HUES48 (cell line): ENCODE results near the gene ACSL1.
A peak's percentile ranks its signal among the peaks of the same experiment; 100 is the strongest.
"Not testable (repeated sequence)": the region's sequence is repeated elsewhere in the genome, so short reads cannot be mapped to it uniquely, and the experiment has no call there.

Source experiments
- H3K27ac ChIP-seq: one replicate; pipeline ENCODE4 v1.7.0; 2013; ENCODE audit warnings: low read depth, low read length, inconsistent platforms
- H3K27me3 ChIP-seq: 2 replicates; pipeline ENCODE4 v1.6.1; 2013; ENCODE audit warnings: mild to moderate bottlenecking, low read length; ENCODE audit not compliant: control insufficient read depth, insufficient read depth
- H3K36me3 ChIP-seq: 2 replicates; pipeline ENCODE4 v1.6.1; 2013; ENCODE audit warnings: low read length; ENCODE audit not compliant: control insufficient read depth, insufficient read depth
- H3K4me1 ChIP-seq: 2 replicates; pipeline ENCODE4 v1.6.1; 2013; ENCODE audit warnings: mild to moderate bottlenecking, low read length; ENCODE audit not compliant: control insufficient read depth, insufficient read depth
- H3K4me3 ChIP-seq: 2 replicates; pipeline ENCODE4 v1.5.1; 2013; ENCODE audit warnings: mild to moderate bottlenecking, low read depth, low read length
- H3K9ac ChIP-seq: 2 replicates; pipeline ENCODE4 v1.6.1; 2013; ENCODE audit warnings: mild to moderate bottlenecking, low read depth, low read length, moderate library complexity
- H3K9me3 ChIP-seq: 2 replicates; pipeline ENCODE4 v1.6.1; 2013; ENCODE audit warnings: low read length; ENCODE audit not compliant: control insufficient read depth, insufficient read depth

The ACSL1 gene

DNA sequence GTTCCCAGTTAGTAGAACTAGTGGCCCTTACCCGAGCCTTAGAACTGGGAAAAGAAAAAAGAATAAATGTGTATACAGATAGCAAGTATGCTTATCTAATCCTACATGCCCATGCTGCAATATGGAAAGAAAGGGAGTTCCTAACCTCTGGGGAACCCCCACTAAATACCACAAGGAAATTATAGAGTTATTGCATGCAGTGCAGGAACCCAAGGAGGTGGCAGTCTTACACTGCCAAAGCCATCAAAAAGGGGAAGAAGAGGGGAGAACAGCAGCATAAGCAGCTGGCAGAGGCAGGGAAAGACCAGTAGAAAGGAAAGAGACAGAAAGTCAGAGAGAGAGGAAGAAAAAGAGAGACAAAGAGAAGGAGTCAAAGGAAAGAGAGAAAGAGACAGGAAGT is 86.2 kb downstream of the ACSL1 start:
- not testable (repeated sequence) for H3K9ac ChIP-seq, H3K27ac ChIP-seq, H3K4me1 ChIP-seq, H3K4me3 ChIP-seq, H3K27me3 ChIP-seq, H3K36me3 ChIP-seq
- H3K9me3 ChIP-seq = peaks cover 13% of the 10 kb centered on the region

DNA sequence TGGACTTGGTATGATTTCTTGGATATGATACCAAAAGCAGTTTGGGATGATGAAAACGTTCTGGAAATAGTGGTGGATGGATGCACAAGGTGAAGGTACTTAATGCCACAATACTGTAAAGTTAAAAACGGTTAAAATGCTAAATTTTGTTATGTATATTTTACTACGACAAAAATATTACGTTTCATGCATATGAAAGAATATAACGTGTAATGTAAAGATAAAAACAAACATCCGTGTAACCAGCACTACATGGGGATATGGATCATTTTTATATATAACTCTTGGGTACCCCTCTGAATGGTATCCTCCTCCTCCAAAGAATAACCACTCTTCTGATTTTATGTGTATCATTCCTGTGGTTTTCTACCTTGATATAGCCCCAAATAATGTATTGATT is 91.0 kb downstream of the ACSL1 start:
- H3K9me3 ChIP-seq = peaks cover 2% of the 10 kb centered on the region; the same call in 1 of the 2 replicates
- H3K36me3 ChIP-seq = peaks cover 12% of the 10 kb centered on the region
- H3K27ac ChIP-seq = peak overlapping the region; percentile 10
- no peaks in the 10 kb centered on the region for H3K27me3 ChIP-seq
- no peak overlapping the region for H3K9ac ChIP-seq
- H3K4me1 ChIP-seq = peaks cover 18% of the 10 kb centered on the region
- peak overlapping the region; percentile 93 for H3K4me3 ChIP-seq

DNA sequence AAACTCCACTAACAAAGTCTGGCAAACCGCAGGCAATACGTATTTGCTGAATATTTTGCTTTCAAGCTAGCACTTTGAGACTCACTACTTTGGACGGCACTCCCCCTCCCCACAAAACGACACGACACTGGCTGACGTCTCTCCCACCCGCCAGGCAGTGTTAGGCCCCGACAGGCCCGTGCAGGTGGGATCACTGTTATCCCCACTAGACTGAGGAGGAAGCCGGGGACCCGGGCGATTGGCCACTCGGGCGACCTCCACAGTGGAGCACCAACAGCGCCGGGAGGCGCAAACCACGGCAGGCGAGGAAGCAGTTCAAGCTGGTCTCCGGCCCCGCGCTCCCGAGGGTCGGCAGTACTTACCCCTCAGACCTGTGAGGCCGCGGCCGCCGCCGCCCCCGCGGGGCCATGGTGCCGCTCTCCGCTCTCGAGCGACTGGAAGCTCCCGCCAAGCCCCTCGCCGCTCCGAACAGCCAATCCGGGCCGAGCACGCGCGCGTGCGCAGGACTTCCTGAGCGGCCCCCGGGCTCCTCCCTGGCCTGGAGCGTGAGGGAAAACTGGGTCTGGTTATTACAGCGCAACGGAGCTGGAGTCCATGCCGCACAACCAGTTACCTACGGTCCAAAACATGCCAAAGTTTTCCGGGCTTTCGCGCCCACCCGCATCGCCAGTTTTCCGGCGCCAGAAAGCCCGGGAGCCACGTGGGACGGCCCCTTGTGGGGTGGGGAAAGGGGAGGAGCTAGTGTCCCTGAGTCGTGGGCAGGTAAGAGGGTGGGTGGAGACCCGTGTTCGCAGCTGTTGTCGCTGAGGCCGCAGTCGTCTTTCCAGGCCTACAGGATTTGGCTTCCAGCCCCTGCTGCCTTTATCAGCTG is 91.9 kb downstream of the ACSL1 start, which contains the start of gene CENPU:
CENPU (minus strand) TSS at position 443 of the 871 bp plus-strand sequence; CDS start at position 409, 34 bp downstream.
- peak within 1 kb of the TSS; percentile 93 for H3K4me3 ChIP-seq
- no peaks in the 10 kb centered on the region for H3K27me3 ChIP-seq
- peak within 1 kb of the TSS; percentile 91 for H3K27ac ChIP-seq
- peak within 1 kb of the TSS; percentile 92 for H3K9ac ChIP-seq
- H3K9me3 ChIP-seq = no peaks in the 10 kb centered on the region
- peaks cover 21% of the 10 kb centered on the region for H3K36me3 ChIP-seq
- H3K4me1 ChIP-seq = peaks cover 18% of the 10 kb centered on the region

DNA sequence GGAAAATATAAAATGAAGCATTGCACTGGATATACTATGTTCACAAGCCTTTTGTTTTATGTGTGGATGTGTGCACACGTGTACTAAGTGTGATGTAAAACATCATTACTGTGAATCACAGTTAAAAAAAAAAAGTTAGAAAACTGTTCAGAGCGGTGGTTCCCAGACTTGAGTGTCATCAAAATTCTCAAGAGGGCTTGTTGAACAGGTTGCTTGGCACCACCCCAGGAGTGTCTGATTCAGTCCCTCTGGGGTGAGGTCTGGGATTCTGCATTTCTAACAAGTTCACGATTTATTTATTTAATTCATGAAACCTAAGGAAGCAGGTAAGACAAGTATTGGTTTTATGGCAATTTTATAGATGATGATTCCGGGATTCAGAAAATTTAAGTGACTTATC is 93.6 kb downstream of the ACSL1 start:
- peaks cover 38% of the 10 kb centered on the region for H3K36me3 ChIP-seq
- H3K9me3 ChIP-seq = no peaks in the 10 kb centered on the region
- H3K4me3 ChIP-seq = peak overlapping the region; percentile 93
- H3K27me3 ChIP-seq = no peaks in the 10 kb centered on the region
- H3K27ac ChIP-seq = no peak overlapping the region
- H3K4me1 ChIP-seq = peaks cover 18% of the 10 kb centered on the region
- no peak overlapping the region for H3K9ac ChIP-seq

DNA sequence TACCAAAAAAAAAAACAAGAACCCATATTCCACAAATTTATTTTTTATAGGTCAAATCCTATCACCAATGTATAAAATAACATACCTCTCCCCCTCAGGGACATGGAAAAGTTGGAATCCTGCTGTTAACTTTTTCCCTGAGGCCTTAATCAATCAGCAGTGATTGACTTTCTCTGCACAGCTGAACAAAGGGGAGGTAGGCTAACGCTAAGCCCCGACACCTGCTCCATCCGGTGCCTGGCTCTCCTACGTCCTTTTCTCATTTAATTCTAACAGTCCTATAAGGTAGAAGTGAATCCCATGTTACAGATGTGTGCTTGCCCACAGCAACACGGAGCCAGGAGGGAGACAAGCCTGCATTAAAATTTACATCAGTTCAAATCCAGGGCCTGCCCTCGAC is 94.7 kb downstream of the ACSL1 start:
- Histone ChIP-seq H3K4me3 (no peak overlapping the region), H3K36me3 (peaks cover 46% of the 10 kb centered on the region), H3K27me3 (no peaks in the 10 kb centered on the region), H3K4me1 (peaks cover 18% of the 10 kb centered on the region), H3K27ac (no peak overlapping the region), H3K9me3 (no peaks in the 10 kb centered on the region), H3K9ac (no peak overlapping the region)

DNA sequence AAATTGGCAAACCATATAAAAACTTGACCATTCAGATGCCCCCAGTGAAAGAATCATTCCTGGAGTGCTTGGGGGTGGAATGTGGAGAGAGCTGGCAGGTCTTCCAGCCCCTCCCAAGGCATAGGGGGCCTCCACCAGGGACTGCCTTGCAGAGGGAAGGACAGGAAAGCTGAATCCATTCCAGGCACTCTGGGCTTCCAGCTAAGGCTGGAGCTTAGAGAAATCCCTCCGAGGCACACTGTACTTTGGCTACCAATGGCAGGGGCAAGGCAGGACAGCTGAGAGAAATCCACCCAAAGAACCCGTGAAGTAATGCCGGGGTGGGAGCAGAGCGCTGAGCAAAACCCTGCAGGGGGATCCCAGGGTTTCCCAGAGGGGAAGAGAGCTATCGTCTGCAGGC is 95.8 kb downstream of the ACSL1 start:
- Histone ChIP-seq H3K9me3 (no peaks in the 10 kb centered on the region), H3K4me3 (no peak overlapping the region), H3K36me3 (peaks cover 57% of the 10 kb centered on the region), H3K4me1 (peaks cover 16% of the 10 kb centered on the region), H3K27me3 (no peaks in the 10 kb centered on the region), H3K9ac (no peak overlapping the region), H3K27ac (no peak overlapping the region)

DNA sequence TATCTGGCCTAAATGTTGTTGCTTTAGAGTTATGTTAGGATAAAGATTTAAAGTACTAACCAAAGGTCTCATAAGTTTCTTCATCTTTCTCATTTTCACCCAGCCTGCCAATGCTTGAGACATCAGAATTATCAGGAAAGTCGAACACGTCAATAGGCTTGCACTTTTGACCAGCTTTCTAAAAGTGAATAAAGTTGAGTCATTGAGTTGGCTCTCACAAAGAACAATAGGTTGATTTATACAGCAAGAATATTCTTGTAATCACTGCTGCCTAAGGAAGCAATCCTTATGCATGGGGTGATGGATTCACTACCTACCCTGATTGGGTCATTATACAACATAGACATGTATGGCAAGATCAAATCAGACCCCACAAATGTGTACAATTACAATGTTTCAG is 96.9 kb downstream of the ACSL1 start:
- H3K27me3 ChIP-seq = no peaks in the 10 kb centered on the region
- H3K9me3 ChIP-seq = no peaks in the 10 kb centered on the region
- H3K36me3 ChIP-seq = peaks cover 67% of the 10 kb centered on the region
- H3K27ac ChIP-seq = no peak overlapping the region
- no peak overlapping the region for H3K9ac ChIP-seq
- H3K4me3 ChIP-seq = no peak overlapping the region
- H3K4me1 ChIP-seq = 0 out of 2 replicates have a peak, but pooled peaks cover 13% of the 10 kb centered on the region

DNA sequence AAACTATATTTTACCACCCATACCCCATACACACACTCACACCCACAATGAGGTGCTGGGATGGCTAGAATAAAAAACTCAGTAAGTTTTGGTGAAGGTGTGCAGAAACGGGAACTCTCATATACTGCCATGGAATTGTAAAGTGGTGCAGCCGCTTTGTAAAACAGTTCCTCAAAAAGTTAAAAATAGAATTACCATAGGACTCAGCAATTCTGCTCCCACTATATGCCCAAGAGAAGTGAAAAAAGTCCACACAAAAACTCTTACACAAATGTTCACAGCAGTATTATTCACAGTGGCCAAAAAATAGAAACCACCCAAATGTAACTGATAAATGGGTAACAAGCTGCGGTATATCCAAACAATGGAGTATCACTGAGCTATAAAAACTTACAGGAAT is 98.3 kb downstream of the ACSL1 start:
- no peaks in the 10 kb centered on the region for H3K27me3 ChIP-seq
- no peak overlapping the region for H3K4me3 ChIP-seq
- no peak overlapping the region for H3K9ac ChIP-seq
- peaks cover 77% of the 10 kb centered on the region for H3K36me3 ChIP-seq
- H3K4me1 ChIP-seq = 0 out of 2 replicates have a peak, but pooled peaks cover 11% of the 10 kb centered on the region
- no peaks in the 10 kb centered on the region for H3K9me3 ChIP-seq
- H3K27ac ChIP-seq = no peak overlapping the region

DNA sequence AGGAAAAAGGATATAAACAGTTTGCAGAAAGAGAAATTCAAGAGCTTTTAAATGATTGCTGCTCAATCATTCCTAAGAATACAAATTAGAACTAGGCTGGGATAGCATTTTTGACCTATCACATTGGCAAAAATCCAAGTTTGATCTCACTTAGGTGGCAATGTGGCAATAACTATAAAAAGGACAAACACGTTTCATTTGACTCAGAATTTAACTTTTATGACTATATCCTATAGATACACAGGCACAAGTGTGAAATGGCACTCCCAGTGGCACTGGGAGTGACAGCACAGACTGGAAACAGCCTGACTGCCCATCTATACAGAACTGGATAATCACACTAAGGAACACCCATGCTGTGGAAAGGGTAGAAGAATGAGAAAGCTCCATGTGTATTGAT is 103.0 kb downstream of the ACSL1 start:
- Histone ChIP-seq H3K9me3 (no peaks in the 10 kb centered on the region), H3K4me3 (no peak overlapping the region), H3K36me3 (peaks cover 91% of the 10 kb centered on the region), H3K9ac (no peak overlapping the region), H3K4me1 (no peaks in the 10 kb centered on the region), H3K27ac (no peak overlapping the region), H3K27me3 (no peaks in the 10 kb centered on the region)

DNA sequence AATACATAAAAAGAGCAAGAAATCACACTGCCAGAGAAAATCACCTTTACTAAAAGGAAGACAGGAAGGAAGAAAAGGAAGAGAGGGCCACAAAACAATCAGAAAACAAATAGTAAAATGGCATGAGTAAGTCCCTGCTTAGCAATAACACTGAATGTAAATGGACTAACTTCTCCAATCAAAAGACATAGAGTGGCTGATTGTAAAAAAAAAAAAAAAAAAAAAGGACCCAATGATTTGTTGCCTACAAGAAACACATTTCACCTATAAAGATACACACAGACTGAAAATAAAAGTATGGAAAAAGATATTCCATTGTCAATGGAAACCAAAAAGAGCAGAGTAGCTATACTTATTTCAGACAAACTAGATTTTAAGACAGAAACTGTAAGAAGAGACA is 104.5 kb downstream of the ACSL1 start:
- H3K4me1 ChIP-seq = no peaks in the 10 kb centered on the region
- no peaks in the 10 kb centered on the region for H3K27me3 ChIP-seq
- H3K9me3 ChIP-seq = no peaks in the 10 kb centered on the region
- H3K4me3 ChIP-seq = no peak overlapping the region
- peaks cover 94% of the 10 kb centered on the region for H3K36me3 ChIP-seq
- no peak overlapping the region for H3K9ac ChIP-seq
- no peak overlapping the region for H3K27ac ChIP-seq

DNA sequence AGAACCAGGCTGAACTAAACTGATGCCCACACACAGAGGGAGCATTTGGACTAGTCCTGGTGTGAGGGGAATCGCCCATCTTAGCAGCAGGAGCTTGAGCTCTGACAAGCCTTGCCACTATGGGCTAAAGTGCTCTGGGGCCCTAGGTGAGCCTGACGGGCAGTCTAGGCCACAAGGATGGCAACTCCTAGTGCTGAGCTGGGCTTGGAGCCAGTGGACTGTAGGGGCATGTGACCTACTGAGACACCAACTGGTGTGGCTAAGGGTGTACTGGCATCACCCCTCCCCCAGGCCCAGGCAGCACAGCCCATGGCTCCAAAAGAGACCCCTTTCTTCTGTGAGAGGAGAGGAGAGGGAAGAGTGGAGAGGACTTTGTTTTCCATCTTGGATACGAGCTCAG is 106.4 kb downstream of the ACSL1 start:
- no peaks in the 10 kb centered on the region for H3K27me3 ChIP-seq
- H3K9ac ChIP-seq = no peak overlapping the region
- peaks cover 94% of the 10 kb centered on the region for H3K36me3 ChIP-seq
- no peak overlapping the region for H3K4me3 ChIP-seq
- no peaks in the 10 kb centered on the region for H3K4me1 ChIP-seq
- no peaks in the 10 kb centered on the region for H3K9me3 ChIP-seq
- no peak overlapping the region for H3K27ac ChIP-seq
